SJSA1 (cell line): ENCODE data around the gene AP1B1. TPM values are rescaled to one million over a fixed set of nuclear protein-coding genes. Genes with fewer than 3 reads are reported as not detected.

ENCODE experiments used
- DNase-seq, 2 experiments: peaks; one replicate each; pipeline ENCODE4 v3.0.0-alpha.2; 2015 to 2020; ENCODE audit warnings: low spot score in 2 of 2, low read depth in 1 of 2
- H3K27ac ChIP-seq: fragments of 250-450 bp; sonication (Bioruptor Pico); 2 replicates; pipeline ENCODE4 v1.5.1; 2020; ENCODE audit warnings: mild to moderate bottlenecking, moderate library complexity
- H3K27me3 ChIP-seq: fragments of 250-450 bp; sonication (Bioruptor Pico); replicated peaks from 2 replicates; pipeline ENCODE4 v1.5.1; 2020; ENCODE audit warnings: mild to moderate bottlenecking, moderate library complexity
- H3K36me3 ChIP-seq: fragments of 250-450 bp; sonication (Bioruptor Pico); 2 replicates; pipeline ENCODE4 v1.5.1; 2020; ENCODE audit warnings: mild to moderate bottlenecking
- H3K4me1 ChIP-seq: fragments of 250-450 bp; sonication (Bioruptor Pico); replicated peaks from 2 replicates; pipeline ENCODE4 v1.6.1; 2021; ENCODE audit warnings: mild to moderate bottlenecking
- H3K4me3 ChIP-seq: fragments of 250-450 bp; sonication (Bioruptor Pico); 2 replicates; pipeline ENCODE4 v1.5.1; 2020; ENCODE audit warnings: mild to moderate bottlenecking
- H3K9me3 ChIP-seq: fragments of 250-450 bp; sonication (Bioruptor Pico); replicated peaks from 2 replicates; pipeline ENCODE4 v1.5.1; 2020; ENCODE audit warnings: mild to moderate bottlenecking
- total RNA-seq: library from RNA; depleted of rRNA; stranded (reverse); fragments of >200 nt; shearing (Covaris generic); gene quantifications from 2 replicates; pipeline ENCODE4 v1.2.3, GENCODE V29; 2014

AP1B1 gene
- total RNA-seq, 1 experiment from 2014 or later: 70.2 TPM

- no peak for DNase-seq
- H3K27ac ChIP-seq: no peak overlapping the region
- peaks cover 50% of the 10 kb centered on the region for H3K36me3 ChIP-seq
- no peaks in the 10 kb centered on the region for H3K4me1 ChIP-seq
- H3K4me3 ChIP-seq: no peak overlapping the region
- H3K27me3 ChIP-seq: no peaks in the 10 kb centered on the region
- H3K9me3 ChIP-seq: no peaks in the 10 kb centered on the region
Observed at GRCh38 chr22:29328566-29329500, 59.5 kb downstream of the AP1B1 start.

GRCh38 chr22:29328055-29328454 lies 60.3 kb downstream of the AP1B1 start:
- Histone ChIP-seq H3K4me3 (no peak overlapping the region), H3K27ac (no peak overlapping the region), H3K4me1 (no peaks in the 10 kb centered on the region), H3K9me3 (no peaks in the 10 kb centered on the region), H3K27me3 (no peaks in the 10 kb centered on the region), H3K36me3 (peaks cover 42% of the 10 kb centered on the region)
- no peak for DNase-seq

- no peak for DNase-seq
- H3K4me3 ChIP-seq: no peak overlapping the region
- H3K9me3 ChIP-seq: no peaks in the 10 kb centered on the region
- peaks cover 38% of the 10 kb centered on the region for H3K36me3 ChIP-seq
- no peaks in the 10 kb centered on the region for H3K27me3 ChIP-seq
- H3K27ac ChIP-seq: no peak overlapping the region
- H3K4me1 ChIP-seq: no peaks in the 10 kb centered on the region
Observed at GRCh38 chr22:29327089-29327764, 61.1 kb downstream of the AP1B1 start.

GRCh38 chr22:29326481-29326880 lies 61.9 kb downstream of the AP1B1 start:
- no peaks in the 10 kb centered on the region for H3K4me1 ChIP-seq
- DNase-seq: no peak
- peaks cover 38% of the 10 kb centered on the region for H3K36me3 ChIP-seq
- no peaks in the 10 kb centered on the region for H3K27me3 ChIP-seq
- no peak overlapping the region for H3K27ac ChIP-seq
- no peaks in the 10 kb centered on the region for H3K9me3 ChIP-seq
- H3K4me3 ChIP-seq: no peak overlapping the region

- Histone ChIP-seq H3K9me3 (no peaks in the 10 kb centered on the region), H3K36me3 (peaks cover 33% of the 10 kb centered on the region), H3K4me3 (no peak overlapping the region), H3K27me3 (no peaks in the 10 kb centered on the region), H3K27ac (no peak overlapping the region), H3K4me1 (no peaks in the 10 kb centered on the region)
- DNase-seq: no peak
Observed at GRCh38 chr22:29325785-29326315, 62.5 kb downstream of the AP1B1 start.

- Histone ChIP-seq H3K4me1 (no peaks in the 10 kb centered on the region), H3K4me3 (no peak overlapping the region), H3K36me3 (peaks cover 31% of the 10 kb centered on the region), H3K27me3 (no peaks in the 10 kb centered on the region), H3K27ac (no peak overlapping the region), H3K9me3 (no peaks in the 10 kb centered on the region)
- no peak for DNase-seq
Observed at GRCh38 chr22:29325356-29325755, 63.0 kb downstream of the AP1B1 start.

- H3K9me3 ChIP-seq: no peaks in the 10 kb centered on the region
Observed at GRCh38 chr22:29323641-29324040, 64.7 kb downstream of the AP1B1 start.

GRCh38 chr22:29320546-29320945 lies 67.8 kb downstream of the AP1B1 start:
- Histone ChIP-seq H3K36me3 (no peaks in the 10 kb centered on the region), H3K27ac (no peak overlapping the region), H3K4me1 (no peaks in the 10 kb centered on the region), H3K9me3 (no peaks in the 10 kb centered on the region), H3K27me3 (peaks cover 9% of the 10 kb centered on the region), H3K4me3 (no peak overlapping the region)
- DNase-seq: no peak

More at GRCh38 chr22:29323641-29324040, 64.7 kb downstream of the AP1B1 start:
- H3K27me3 ChIP-seq: no peaks in the 10 kb centered on the region
- DNase-seq: no peak
- H3K27ac ChIP-seq: no peak overlapping the region
- H3K4me3 ChIP-seq: no peak overlapping the region
- peaks cover 16% of the 10 kb centered on the region for H3K36me3 ChIP-seq
- H3K4me1 ChIP-seq: no peaks in the 10 kb centered on the region

GRCh38 chr22:29319072-29319471 lies 69.3 kb downstream of the AP1B1 start:
- DNase-seq: no peak
- Histone ChIP-seq H3K36me3 (no peaks in the 10 kb centered on the region), H3K4me1 (peaks cover 10% of the 10 kb centered on the region), H3K27me3 (peaks cover 23% of the 10 kb centered on the region), H3K27ac (no peak overlapping the region), H3K9me3 (0 out of 2 replicates have a peak, but pooled peaks cover 4% of the 10 kb centered on the region), H3K4me3 (no peak overlapping the region)

- Histone ChIP-seq H3K4me1 (peaks cover 10% of the 10 kb centered on the region), H3K4me3 (no peak overlapping the region), H3K27me3 (peaks cover 33% of the 10 kb centered on the region), H3K36me3 (no peaks in the 10 kb centered on the region), H3K9me3 (0 out of 2 replicates have a peak, but pooled peaks cover 4% of the 10 kb centered on the region), H3K27ac (no peak overlapping the region)
- no peak for DNase-seq
Observed at GRCh38 chr22:29317827-29318454, 70.4 kb downstream of the AP1B1 start.

- peaks cover 13% of the 10 kb centered on the region for H3K4me1 ChIP-seq
- 0 out of 2 replicates have a peak, but pooled peaks cover 4% of the 10 kb centered on the region for H3K9me3 ChIP-seq
- H3K27ac ChIP-seq: no peak overlapping the region
- H3K36me3 ChIP-seq: peaks cover 8% of the 10 kb centered on the region; the same call in 1 of the 2 replicates
- DNase-seq: no peak
- peaks cover 33% of the 10 kb centered on the region for H3K27me3 ChIP-seq
- no peak overlapping the region for H3K4me3 ChIP-seq
Observed at GRCh38 chr22:29316141-29316828, 72.1 kb downstream of the AP1B1 start.

- Histone ChIP-seq H3K36me3 (peaks cover 8% of the 10 kb centered on the region; the same call in 1 of the 2 replicates), H3K27ac (no peak within 1 kb of the TSS), H3K9me3 (0 out of 2 replicates have a peak, but pooled peaks cover 4% of the 10 kb centered on the region), H3K4me1 (peaks cover 21% of the 10 kb centered on the region), H3K4me3 (peak within 1 kb of the TSS; percentile 13; the same call in 1 of the 2 replicates), H3K27me3 (peaks cover 33% of the 10 kb centered on the region)
- peak in 1 of 2 experiments; percentile 35 for DNase-seq
Observed at GRCh38 chr22:29315286-29316140, 72.9 kb downstream of the AP1B1 start, which contains the start of gene RASL10A. RASL10A (minus strand) TSS chr22:29315697; CDS start chr22:29315246, 451 bp downstream.
